HEK293 (cell line): ENCODE results near the gene PSORS1C2.

Experiments used
- BCL11B ChIP-seq: fragments of 450-650 bp; formaldehyde crosslinking; IDR thresholded peaks from 2 replicates; pipeline ENCODE4 v1.5.1; 2016; ENCODE audit warnings: low read depth, missing biosample characterization, missing genetic modification characterization
- HOXD13 ChIP-seq: sonication (generic); formaldehyde crosslinking; IDR thresholded peaks from 2 replicates; pipeline ENCODE4 v1.8.0; 2022; ENCODE audit warnings: missing genetic modification reagents, borderline replicate concordance
- OVOL3 ChIP-seq: fragments of 450-650 bp; formaldehyde crosslinking; IDR thresholded peaks from 2 replicates; pipeline ENCODE4 v1.5.1; 2016; ENCODE audit warnings: missing biosample characterization, missing genetic modification characterization
- ZBTB1 ChIP-seq: fragments of 450-650 bp; formaldehyde crosslinking; IDR thresholded peaks from 2 replicates; pipeline ENCODE4 v1.5.1; 2016; ENCODE audit warnings: missing biosample characterization, missing genetic modification characterization
- ZBTB17 ChIP-seq: fragments of 450-650 bp; formaldehyde crosslinking; IDR thresholded peaks from 2 replicates; pipeline ENCODE4 v1.5.1; 2016; ENCODE audit warnings: missing biosample characterization, missing genetic modification characterization
- ZBTB21 ChIP-seq: fragments of 450-650 bp; formaldehyde crosslinking; IDR thresholded peaks from 2 replicates; pipeline ENCODE4 v1.5.1; 2017; ENCODE audit warnings: missing biosample characterization, missing genetic modification characterization
- ZBTB48 ChIP-seq: fragments of 450-650 bp; formaldehyde crosslinking; IDR thresholded peaks from 2 replicates; pipeline ENCODE4 v1.5.1; 2016; ENCODE audit warnings: missing biosample characterization, missing genetic modification characterization
- ZBTB7A ChIP-seq: fragments of 450-650 bp; formaldehyde crosslinking; IDR thresholded peaks from 2 replicates; pipeline ENCODE4 v1.5.1; 2016; ENCODE audit warnings: low read depth, missing biosample characterization, missing genetic modification characterization
- ZNF10 ChIP-seq: fragments of 450-650 bp; formaldehyde crosslinking; IDR thresholded peaks from 2 replicates; pipeline ENCODE4 v1.5.1; 2017; ENCODE audit warnings: missing biosample characterization, missing genetic modification characterization
- ZNF114 ChIP-seq: fragments of 450-650 bp; formaldehyde crosslinking; IDR thresholded peaks from 2 replicates; pipeline ENCODE4 v1.5.0; 2017; ENCODE audit warnings: missing biosample characterization, missing genetic modification characterization
- ZNF155 ChIP-seq: fragments of 450-650 bp; formaldehyde crosslinking; IDR thresholded peaks from 2 replicates; pipeline ENCODE4 v1.5.1; 2016; ENCODE audit warnings: missing biosample characterization, missing genetic modification characterization
- ZNF184 ChIP-seq: fragments of 450-650 bp; IDR thresholded peaks from 2 replicates; pipeline ENCODE4 v1.5.1; 2018; ENCODE audit warnings: missing biosample characterization, mild to moderate bottlenecking, missing genetic modification characterization
- ZNF214 ChIP-seq: fragments of 450-650 bp; formaldehyde crosslinking; IDR thresholded peaks from 2 replicates; pipeline ENCODE4 v1.5.1; 2017; ENCODE audit warnings: missing biosample characterization, mild to moderate bottlenecking, missing genetic modification characterization, borderline replicate concordance
- ZNF324 ChIP-seq: fragments of 450-650 bp; formaldehyde crosslinking; IDR thresholded peaks from 2 replicates; pipeline ENCODE4 v1.5.1; 2016; ENCODE audit warnings: missing biosample characterization, missing genetic modification characterization
- ZNF335 ChIP-seq: fragments of 450-650 bp; formaldehyde crosslinking; conservative IDR thresholded peaks from 2 replicates; pipeline ENCODE4 v1.5.1; 2016; ENCODE audit warnings: missing biosample characterization, missing genetic modification characterization
- ZNF501 ChIP-seq: fragments of 450-650 bp; formaldehyde crosslinking; IDR thresholded peaks from 2 replicates; pipeline ENCODE4 v1.5.1; 2016; ENCODE audit warnings: missing biosample characterization, missing genetic modification characterization
- ZNF571 ChIP-seq: fragments of 450-650 bp; formaldehyde crosslinking; IDR thresholded peaks from 2 replicates; pipeline ENCODE4 v1.5.0; 2017; ENCODE audit warnings: missing biosample characterization, missing genetic modification characterization
- ZNF621 ChIP-seq: fragments of 450-650 bp; formaldehyde crosslinking; IDR thresholded peaks from 2 replicates; pipeline ENCODE4 v1.5.1; 2017; ENCODE audit warnings: missing biosample characterization, missing genetic modification characterization
- ZNF626 ChIP-seq: fragments of 450-650 bp; sonication (Bioruptor Pico); formaldehyde crosslinking; IDR thresholded peaks from 2 replicates; pipeline ENCODE4 v1.5.1; 2018; ENCODE audit warnings: missing biosample characterization, missing genetic modification characterization, inconsistent platforms
- ZNF677 ChIP-seq: fragments of 450-650 bp; IDR thresholded peaks from 2 replicates; pipeline ENCODE4 v1.5.0; 2018; ENCODE audit warnings: missing biosample characterization, mild to moderate bottlenecking, missing genetic modification characterization, moderate library complexity
- ZNF792 ChIP-seq: fragments of 450-650 bp; formaldehyde crosslinking; IDR thresholded peaks from 2 replicates; pipeline ENCODE4 v1.5.1; 2016; ENCODE audit warnings: missing biosample characterization, missing genetic modification characterization
- TF ChIP-seq, protein P1 (sequence below): fragments of 450-650 bp; formaldehyde crosslinking; IDR thresholded peaks from 2 replicates; pipeline ENCODE4 v1.5.1; 2017; ENCODE audit warnings: missing biosample characterization, mild to moderate bottlenecking, missing genetic modification characterization, moderate library complexity
- TF ChIP-seq, protein P2 (sequence below): fragments of 450-650 bp; formaldehyde crosslinking; IDR thresholded peaks from 2 replicates; pipeline ENCODE4 v1.5.1; 2016; ENCODE audit warnings: missing biosample characterization, missing genetic modification characterization
- TF ChIP-seq, protein P3 (sequence below): fragments of 450-650 bp; formaldehyde crosslinking; IDR thresholded peaks from 2 replicates; pipeline ENCODE4; 2016; ENCODE audit warnings: missing biosample characterization, missing genetic modification characterization
- TF ChIP-seq, protein P4 (sequence below): fragments of 450-650 bp; formaldehyde crosslinking; IDR thresholded peaks from 2 replicates; pipeline ENCODE4 v1.5.1; 2016; ENCODE audit warnings: missing biosample characterization, missing genetic modification characterization
- TF ChIP-seq, protein P5 (sequence below): fragments of 450-650 bp; formaldehyde crosslinking; IDR thresholded peaks from 2 replicates; pipeline ENCODE4 v1.5.1; 2016; ENCODE audit warnings: missing biosample characterization, missing genetic modification characterization
- TF ChIP-seq, protein P6 (sequence below): fragments of 450-650 bp; IDR thresholded peaks from 2 replicates; pipeline ENCODE4 v1.5.1; 2018; ENCODE audit warnings: missing biosample characterization, mild to moderate bottlenecking, missing genetic modification characterization
- TF ChIP-seq, protein P7 (sequence below): fragments of 450-650 bp; formaldehyde crosslinking; IDR thresholded peaks from 2 replicates; pipeline ENCODE4 v1.5.1; 2016; ENCODE audit warnings: missing biosample characterization, missing genetic modification characterization

Gene PSORS1C2

DNA sequence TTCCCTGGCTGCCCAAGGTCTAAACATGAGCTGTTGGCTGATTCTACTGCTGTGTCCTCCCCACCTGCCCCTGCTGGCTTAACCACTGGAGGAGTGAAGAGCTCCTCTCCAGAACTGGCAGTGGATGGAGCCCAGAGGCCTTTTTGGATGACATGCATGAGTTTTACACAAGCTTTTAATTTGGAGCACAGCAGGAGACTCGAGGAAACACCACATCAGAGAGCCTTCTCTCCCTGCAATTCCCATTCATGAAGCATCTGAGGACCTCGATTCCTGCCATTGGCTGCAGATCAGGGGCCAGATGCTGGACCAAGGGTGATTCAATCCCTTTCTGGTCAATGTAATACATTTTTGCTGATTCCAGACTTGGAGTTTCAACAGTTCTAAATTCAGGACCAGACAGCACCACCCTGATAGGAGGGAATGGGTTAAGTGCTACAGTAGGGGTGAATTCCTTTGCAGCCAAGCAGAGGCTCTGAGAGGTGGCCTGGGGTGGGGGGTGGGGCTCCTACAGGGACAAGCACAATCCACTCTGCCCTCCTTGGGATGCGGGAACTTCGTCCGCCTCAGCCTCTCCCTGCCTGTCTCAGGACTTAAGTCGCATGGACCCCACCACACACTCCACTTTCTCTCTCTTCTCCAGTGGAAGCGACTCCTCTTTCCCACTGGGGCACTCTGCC lies 24.9 kb downstream of the PSORS1C2 start (continued):
- TF ChIP-seq ZNF626 (tag by site-specific recombination) (no peak), ZNF214 (tag by site-specific recombination) (no peak), ZNF621 (tag by site-specific recombination) (no peak), ZNF324 (no peak), ZNF184 (tag by site-specific recombination) (no peak), ZNF335 (tag by site-specific recombination) (0 out of 2 replicates have a peak, but pooled peaks have one; percentile 77), ZNF677 (no peak), OVOL3 (tag by site-specific recombination) (no peak), ZNF10 (tag by site-specific recombination) (no peak), ZNF792 (tag by site-specific recombination) (no peak), ZNF501 (tag by site-specific recombination) (no peak), ZBTB17 (tag by site-specific recombination) (no peak), ZBTB48 (tag by site-specific recombination) (no peak), ZBTB7A (tag by site-specific recombination) (no peak), ZNF571 (tag by site-specific recombination) (no peak), ZBTB1 (tag by site-specific recombination) (no peak), ZBTB21 (tag by site-specific recombination) (no peak), BCL11B (tag by site-specific recombination) (no peak), ZNF155 (tag by site-specific recombination) (no peak), ZNF114 (tag by site-specific recombination) (no peak), HOXD13 (no peak)
- TF ChIP-seq, protein P1, sequence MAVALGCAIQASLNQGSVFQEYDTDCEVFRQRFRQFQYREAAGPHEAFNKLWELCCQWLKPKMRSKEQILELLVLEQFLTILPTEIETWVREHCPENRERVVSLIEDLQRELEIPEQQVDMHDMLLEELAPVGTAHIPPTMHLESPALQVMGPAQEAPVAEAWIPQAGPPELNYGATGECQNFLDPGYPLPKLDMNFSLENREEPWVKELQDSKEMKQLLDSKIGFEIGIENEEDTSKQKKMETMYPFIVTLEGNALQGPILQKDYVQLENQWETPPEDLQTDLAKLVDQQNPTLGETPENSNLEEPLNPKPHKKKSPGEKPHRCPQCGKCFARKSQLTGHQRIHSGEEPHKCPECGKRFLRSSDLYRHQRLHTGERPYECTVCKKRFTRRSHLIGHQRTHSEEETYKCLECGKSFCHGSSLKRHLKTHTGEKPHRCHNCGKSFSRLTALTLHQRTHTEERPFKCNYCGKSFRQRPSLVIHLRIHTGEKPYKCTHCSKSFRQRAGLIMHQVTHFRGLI: no peak
- TF ChIP-seq, protein P2, sequence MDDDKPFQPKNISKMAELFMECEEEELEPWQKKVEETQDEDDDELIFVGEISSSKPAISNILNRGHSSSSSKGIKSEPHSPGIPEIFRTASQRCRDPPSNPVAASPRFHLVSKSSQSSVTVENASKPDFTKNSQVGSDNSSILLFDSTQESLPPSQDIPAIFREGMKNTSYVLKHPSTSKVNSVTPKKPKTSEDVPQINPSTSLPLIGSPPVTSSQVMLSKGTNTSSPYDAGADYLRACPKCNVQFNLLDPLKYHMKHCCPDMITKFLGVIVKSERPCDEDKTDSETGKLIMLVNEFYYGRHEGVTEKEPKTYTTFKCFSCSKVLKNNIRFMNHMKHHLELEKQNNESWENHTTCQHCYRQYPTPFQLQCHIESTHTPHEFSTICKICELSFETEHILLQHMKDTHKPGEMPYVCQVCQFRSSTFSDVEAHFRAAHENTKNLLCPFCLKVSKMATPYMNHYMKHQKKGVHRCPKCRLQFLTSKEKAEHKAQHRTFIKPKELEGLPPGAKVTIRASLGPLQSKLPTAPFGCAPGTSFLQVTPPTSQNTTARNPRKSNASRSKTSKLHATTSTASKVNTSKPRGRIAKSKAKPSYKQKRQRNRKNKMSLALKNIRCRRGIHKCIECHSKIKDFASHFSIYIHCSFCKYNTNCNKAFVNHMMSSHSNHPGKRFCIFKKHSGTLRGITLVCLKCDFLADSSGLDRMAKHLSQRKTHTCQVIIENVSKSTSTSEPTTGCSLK: no peak
- TF ChIP-seq, protein P3, sequence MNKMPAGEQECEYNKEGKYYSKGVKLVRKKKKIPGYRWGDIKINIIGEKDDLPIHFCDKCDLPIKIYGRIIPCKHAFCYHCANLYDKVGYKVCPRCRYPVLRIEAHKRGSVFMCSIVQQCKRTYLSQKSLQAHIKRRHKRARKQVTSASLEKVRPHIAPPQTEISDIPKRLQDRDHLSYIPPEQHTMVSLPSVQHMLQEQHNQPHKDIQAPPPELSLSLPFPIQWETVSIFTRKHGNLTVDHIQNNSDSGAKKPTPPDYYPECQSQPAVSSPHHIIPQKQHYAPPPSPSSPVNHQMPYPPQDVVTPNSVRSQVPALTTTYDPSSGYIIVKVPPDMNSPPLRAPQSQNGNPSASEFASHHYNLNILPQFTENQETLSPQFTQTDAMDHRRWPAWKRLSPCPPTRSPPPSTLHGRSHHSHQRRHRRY (tag by site-specific recombination): no peak
- TF ChIP-seq, protein P4, sequence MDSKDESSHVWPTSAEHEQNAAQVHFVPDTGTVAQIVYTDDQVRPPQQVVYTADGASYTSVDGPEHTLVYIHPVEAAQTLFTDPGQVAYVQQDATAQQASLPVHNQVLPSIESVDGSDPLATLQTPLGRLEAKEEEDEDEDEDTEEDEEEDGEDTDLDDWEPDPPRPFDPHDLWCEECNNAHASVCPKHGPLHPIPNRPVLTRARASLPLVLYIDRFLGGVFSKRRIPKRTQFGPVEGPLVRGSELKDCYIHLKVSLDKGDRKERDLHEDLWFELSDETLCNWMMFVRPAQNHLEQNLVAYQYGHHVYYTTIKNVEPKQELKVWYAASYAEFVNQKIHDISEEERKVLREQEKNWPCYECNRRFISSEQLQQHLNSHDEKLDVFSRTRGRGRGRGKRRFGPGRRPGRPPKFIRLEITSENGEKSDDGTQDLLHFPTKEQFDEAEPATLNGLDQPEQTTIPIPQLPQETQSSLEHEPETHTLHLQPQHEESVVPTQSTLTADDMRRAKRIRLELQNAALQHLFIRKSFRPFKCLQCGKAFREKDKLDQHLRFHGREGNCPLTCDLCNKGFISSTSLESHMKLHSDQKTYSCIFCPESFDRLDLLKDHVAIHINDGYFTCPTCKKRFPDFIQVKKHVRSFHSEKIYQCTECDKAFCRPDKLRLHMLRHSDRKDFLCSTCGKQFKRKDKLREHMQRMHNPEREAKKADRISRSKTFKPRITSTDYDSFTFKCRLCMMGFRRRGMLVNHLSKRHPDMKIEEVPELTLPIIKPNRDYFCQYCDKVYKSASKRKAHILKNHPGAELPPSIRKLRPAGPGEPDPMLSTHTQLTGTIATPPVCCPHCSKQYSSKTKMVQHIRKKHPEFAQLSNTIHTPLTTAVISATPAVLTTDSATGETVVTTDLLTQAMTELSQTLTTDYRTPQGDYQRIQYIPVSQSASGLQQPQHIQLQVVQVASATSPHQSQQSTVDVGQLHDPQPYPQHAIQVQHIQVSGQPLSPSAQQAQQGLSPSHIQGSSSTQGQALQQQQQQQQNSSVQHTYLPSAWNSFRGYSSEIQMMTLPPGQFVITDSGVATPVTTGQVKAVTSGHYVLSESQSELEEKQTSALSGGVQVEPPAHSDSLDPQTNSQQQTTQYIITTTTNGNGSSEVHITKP: 0 out of 2 replicates have a peak, but pooled peaks have one; percentile 30
- TF ChIP-seq, protein P5, sequence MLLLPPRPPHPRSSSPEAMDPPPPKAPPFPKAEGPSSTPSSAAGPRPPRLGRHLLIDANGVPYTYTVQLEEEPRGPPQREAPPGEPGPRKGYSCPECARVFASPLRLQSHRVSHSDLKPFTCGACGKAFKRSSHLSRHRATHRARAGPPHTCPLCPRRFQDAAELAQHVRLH: no peak
- TF ChIP-seq, protein P6, sequence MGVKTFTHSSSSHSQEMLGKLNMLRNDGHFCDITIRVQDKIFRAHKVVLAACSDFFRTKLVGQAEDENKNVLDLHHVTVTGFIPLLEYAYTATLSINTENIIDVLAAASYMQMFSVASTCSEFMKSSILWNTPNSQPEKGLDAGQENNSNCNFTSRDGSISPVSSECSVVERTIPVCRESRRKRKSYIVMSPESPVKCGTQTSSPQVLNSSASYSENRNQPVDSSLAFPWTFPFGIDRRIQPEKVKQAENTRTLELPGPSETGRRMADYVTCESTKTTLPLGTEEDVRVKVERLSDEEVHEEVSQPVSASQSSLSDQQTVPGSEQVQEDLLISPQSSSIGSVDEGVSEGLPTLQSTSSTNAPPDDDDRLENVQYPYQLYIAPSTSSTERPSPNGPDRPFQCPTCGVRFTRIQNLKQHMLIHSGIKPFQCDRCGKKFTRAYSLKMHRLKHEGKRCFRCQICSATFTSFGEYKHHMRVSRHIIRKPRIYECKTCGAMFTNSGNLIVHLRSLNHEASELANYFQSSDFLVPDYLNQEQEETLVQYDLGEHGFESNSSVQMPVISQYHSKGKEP (tag by site-specific recombination): no peak
- TF ChIP-seq, protein P7, sequence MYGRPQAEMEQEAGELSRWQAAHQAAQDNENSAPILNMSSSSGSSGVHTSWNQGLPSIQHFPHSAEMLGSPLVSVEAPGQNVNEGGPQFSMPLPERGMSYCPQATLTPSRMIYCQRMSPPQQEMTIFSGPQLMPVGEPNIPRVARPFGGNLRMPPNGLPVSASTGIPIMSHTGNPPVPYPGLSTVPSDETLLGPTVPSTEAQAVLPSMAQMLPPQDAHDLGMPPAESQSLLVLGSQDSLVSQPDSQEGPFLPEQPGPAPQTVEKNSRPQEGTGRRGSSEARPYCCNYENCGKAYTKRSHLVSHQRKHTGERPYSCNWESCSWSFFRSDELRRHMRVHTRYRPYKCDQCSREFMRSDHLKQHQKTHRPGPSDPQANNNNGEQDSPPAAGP: 0 out of 2 replicates have a peak, but pooled peaks have one; percentile 50
